GM19025 (cell line): ENCODE measurements around the gene PDCD11.
"Not testable (repeated sequence)": the region's sequence is repeated elsewhere in the genome, so short reads cannot be mapped to it uniquely, and the experiment has no call there.

Experiments
- ATAC-seq: cut with Tn5 transposase; IDR thresholded peaks from one replicate; pipeline ENCODE4 v1.9.1; 2021; ENCODE audit warnings: mild to moderate bottlenecking, low read depth, moderate library complexity; ENCODE audit not compliant: unreplicated experiment

PDCD11 gene

GRCh38 chr10:103417148-103417469, 20.7 kb downstream of the PDCD11 start:
- not testable (repeated sequence) for ATAC-seq

GRCh38 chr10:103417601-103418000, 21.2 kb downstream of the PDCD11 start:
- no peak for ATAC-seq

GRCh38 chr10:103419101-103419500, 22.7 kb downstream of the PDCD11 start:
- no peak for ATAC-seq

- no peak for ATAC-seq
Measured at GRCh38 chr10:103423748-103424147, 27.3 kb downstream of the PDCD11 start.

- no peak for ATAC-seq
Measured at GRCh38 chr10:103427866-103428265, 31.4 kb downstream of the PDCD11 start.

GRCh38 chr10:103428989-103429643, 32.7 kb downstream of the PDCD11 start:
- no peak for ATAC-seq

GRCh38 chr10:103429647-103430046, 33.2 kb downstream of the PDCD11 start:
- ATAC-seq: no peak

GRCh38 chr10:103431902-103432301, 35.5 kb downstream of the PDCD11 start:
- ATAC-seq: no peak

- ATAC-seq: no peak
Measured at GRCh38 chr10:103433858-103434257, 37.4 kb downstream of the PDCD11 start.

- ATAC-seq: no peak
Measured at GRCh38 chr10:103439776-103440175, 43.4 kb downstream of the PDCD11 start.

GRCh38 chr10:103440416-103440815, 44.0 kb downstream of the PDCD11 start:
- no peak for ATAC-seq

GRCh38 chr10:103441206-103441605, 44.8 kb downstream of the PDCD11 start:
- ATAC-seq: no peak

GRCh38 chr10:103441611-103442010, 45.2 kb downstream of the PDCD11 start:
- ATAC-seq: no peak

GRCh38 chr10:103442031-103442461, 45.6 kb downstream of the PDCD11 start:
- no peak for ATAC-seq

GRCh38 chr10:103443475-103444185, 47.2 kb downstream of the PDCD11 start:
- ATAC-seq: no peak

GRCh38 chr10:103444478-103444877, 48.1 kb downstream of the PDCD11 start:
- no peak for ATAC-seq

GRCh38 chr10:103445366-103445765, 48.9 kb downstream of the PDCD11 start:
- no peak for ATAC-seq

GRCh38 chr10:103445767-103446567, 49.5 kb downstream of the PDCD11 start:
- no peak for ATAC-seq

GRCh38 chr10:103447187-103447586, 50.8 kb downstream of the PDCD11 start:
- ATAC-seq: no peak

- no peak for ATAC-seq
Measured at GRCh38 chr10:103448746-103449145, 52.3 kb downstream of the PDCD11 start.
